ENCODE measurements around the gene ELP1.

GRCh38 chr9:108972186-108972585, 38.3 kb upstream of the ELP1 start:
- no peak for TF ChIP-seq POLR2A (IDR thresholded peaks at IDR 0.05)
- TF ChIP-seq CTCF (IDR thresholded peaks at IDR 0.05) = no peak
